ENCODE measurements around the gene APBB2.
A peak's percentile ranks its signal among the peaks of the same experiment; 100 is the strongest.

The APBB2 gene

GRCh38 chr4:41219421-41219950, 5.1 kb upstream of the APBB2 start:
- Histone ChIP-seq H3K4ac (ENCODE audit: low read depth in 1 of 2, low read length in 2 of 2) (no peak overlapping the region), H2BK15ac (ENCODE audit: low read depth, poor library complexity, severe bottlenecking) (no peak overlapping the region), H3K9me3 (ENCODE audit: control insufficient read depth, low read length) (no peaks in the 10 kb centered on the region), H3K4me3 (ENCODE audit: insufficient read depth in 1 of 2, low read depth in 1 of 2, low read length in 2 of 2) (no peak overlapping the region), H4K8ac (ENCODE audit: low read length) (no peak overlapping the region), H2BK12ac (ENCODE audit: low read length in 2 of 2) (no peak overlapping the region), H4K91ac (ENCODE audit: low read length) (no peak overlapping the region), H3K36me3 (ENCODE audit: control insufficient read depth in 1 of 2, insufficient read depth in 2 of 2, low read depth in 1 of 2, low read length in 2 of 2) (no peaks in the 10 kb centered on the region), H3K4me1 (ENCODE audit: control insufficient read depth, insufficient read depth, low read depth, low read length) (peaks cover 2% of the 10 kb centered on the region), H3K79me1 (replicated peaks; ENCODE audit: low read length, poor library complexity, severe bottlenecking) (peaks cover 1% of the 10 kb centered on the region), H3K14ac (ENCODE audit: low read length in 2 of 2) (no peak overlapping the region), H2BK5ac (ENCODE audit: low read depth, low read length, poor library complexity, severe bottlenecking) (no peak overlapping the region), H3K9ac (ENCODE audit: low read length) (no peak overlapping the region), H2AK5ac (ENCODE audit: low read length, severe bottlenecking) (no peak overlapping the region), H3K27ac (ENCODE audit: low read length, poor library complexity, severe bottlenecking) (no peak overlapping the region), H2AFZ (ENCODE audit: low read depth, low read length) (no peak overlapping the region), H3K23ac (ENCODE audit: low read length in 2 of 2) (no peak overlapping the region), H3K4me2 (ENCODE audit: low read length, poor library complexity, severe bottlenecking) (no peak overlapping the region), H3K27me3 (ENCODE audit: control insufficient read depth in 1 of 2, insufficient read depth in 1 of 2, low read length in 2 of 2) (no peaks in the 10 kb centered on the region), H3K18ac (ENCODE audit: low read depth in 1 of 2, low read length in 2 of 2) (no peak overlapping the region), H2BK120ac (ENCODE audit: low read depth, low read length) (no peak overlapping the region)
- DNase-seq: no peak
- WGBS: 91% methylated on average over 3 of the region's 3 CpGs

- H2AK5ac ChIP-seq (ENCODE audit: low read length, severe bottlenecking): no peak overlapping the region
- H3K4me1 ChIP-seq (ENCODE audit: control insufficient read depth, insufficient read depth, low read depth, low read length): peaks cover 2% of the 10 kb centered on the region
- H3K36me3 ChIP-seq (ENCODE audit: control insufficient read depth in 1 of 2, insufficient read depth in 2 of 2, low read depth in 1 of 2, low read length in 2 of 2): no peaks in the 10 kb centered on the region
- H4K8ac ChIP-seq (ENCODE audit: low read length): no peak overlapping the region
- no peak overlapping the region for H3K9ac ChIP-seq (ENCODE audit: low read length)
- H2BK120ac ChIP-seq (ENCODE audit: low read depth, low read length): no peak overlapping the region
- H2BK12ac ChIP-seq (ENCODE audit: low read length in 2 of 2): no peak overlapping the region
- DNase-seq: no peak
- H3K4me2 ChIP-seq (ENCODE audit: low read length, poor library complexity, severe bottlenecking): no peak overlapping the region
- no peak overlapping the region for H3K4ac ChIP-seq (ENCODE audit: low read depth in 1 of 2, low read length in 2 of 2)
- H3K27ac ChIP-seq (ENCODE audit: low read length, poor library complexity, severe bottlenecking): no peak overlapping the region
- H3K9me3 ChIP-seq (ENCODE audit: control insufficient read depth, low read length): no peaks in the 10 kb centered on the region
- no peak overlapping the region for H3K4me3 ChIP-seq (ENCODE audit: insufficient read depth in 1 of 2, low read depth in 1 of 2, low read length in 2 of 2)
- no peaks in the 10 kb centered on the region for H3K27me3 ChIP-seq (ENCODE audit: control insufficient read depth in 1 of 2, insufficient read depth in 1 of 2, low read length in 2 of 2)
- H2BK15ac ChIP-seq (ENCODE audit: low read depth, poor library complexity, severe bottlenecking): no peak overlapping the region
- H3K14ac ChIP-seq (ENCODE audit: low read length in 2 of 2): no peak overlapping the region
- H4K91ac ChIP-seq (ENCODE audit: low read length): no peak overlapping the region
- H3K79me1 ChIP-seq (replicated peaks; ENCODE audit: low read length, poor library complexity, severe bottlenecking): peaks cover 1% of the 10 kb centered on the region
- no peak overlapping the region for H2BK5ac ChIP-seq (ENCODE audit: low read depth, low read length, poor library complexity, severe bottlenecking)
- H2AFZ ChIP-seq (ENCODE audit: low read depth, low read length): no peak overlapping the region
- H3K23ac ChIP-seq (ENCODE audit: low read length in 2 of 2): no peak overlapping the region
- H3K18ac ChIP-seq (ENCODE audit: low read depth in 1 of 2, low read length in 2 of 2): no peak overlapping the region
- WGBS: 90% methylated on average over 3 of the region's 3 CpGs
Observed at GRCh38 chr4:41218703-41219102, 4.4 kb upstream of the APBB2 start.

DNA sequence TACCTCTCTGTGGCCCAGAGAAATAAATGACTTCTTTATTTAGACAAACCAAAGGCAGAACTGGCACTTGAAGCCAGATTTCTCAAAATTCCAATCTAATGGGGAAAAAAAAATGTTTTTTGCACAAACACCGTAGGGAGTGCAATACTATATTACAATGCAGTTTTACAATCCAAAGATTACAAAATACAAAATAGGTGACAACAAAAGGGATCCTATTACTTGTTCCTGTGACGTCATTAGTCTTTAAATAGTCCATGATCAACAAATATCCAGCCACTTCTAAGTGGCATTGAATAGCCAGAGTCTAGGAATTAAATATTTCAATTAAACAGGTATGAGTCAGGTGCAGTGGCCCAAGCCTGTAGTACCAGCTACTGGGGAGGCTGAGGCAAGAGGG, 3.0 kb upstream of the APBB2 start:
- no peak overlapping the region for H2BK12ac ChIP-seq (ENCODE audit: low read length in 2 of 2)
- H3K4me1 ChIP-seq (ENCODE audit: control insufficient read depth, insufficient read depth, low read depth, low read length): peaks cover 2% of the 10 kb centered on the region
- no peak overlapping the region for H4K91ac ChIP-seq (ENCODE audit: low read length)
- peak overlapping the region; percentile 89 for H3K9ac ChIP-seq (ENCODE audit: low read length)
- H3K9me3 ChIP-seq (ENCODE audit: control insufficient read depth, low read length): no peaks in the 10 kb centered on the region
- no peak overlapping the region for H3K14ac ChIP-seq (ENCODE audit: low read length in 2 of 2)
- H3K27me3 ChIP-seq (ENCODE audit: control insufficient read depth in 1 of 2, insufficient read depth in 1 of 2, low read length in 2 of 2): no peaks in the 10 kb centered on the region
- no peak overlapping the region for H4K8ac ChIP-seq (ENCODE audit: low read length)
- H3K4ac ChIP-seq (ENCODE audit: low read depth in 1 of 2, low read length in 2 of 2): no peak overlapping the region
- no peak overlapping the region for H2BK120ac ChIP-seq (ENCODE audit: low read depth, low read length)
- no peaks in the 10 kb centered on the region for H3K36me3 ChIP-seq (ENCODE audit: control insufficient read depth in 1 of 2, insufficient read depth in 2 of 2, low read depth in 1 of 2, low read length in 2 of 2)
- no peak for DNase-seq
- no peak overlapping the region for H2BK5ac ChIP-seq (ENCODE audit: low read depth, low read length, poor library complexity, severe bottlenecking)
- H2AFZ ChIP-seq (ENCODE audit: low read depth, low read length): no peak overlapping the region
- no peak overlapping the region for H2BK15ac ChIP-seq (ENCODE audit: low read depth, poor library complexity, severe bottlenecking)
- H2AK5ac ChIP-seq (ENCODE audit: low read length, severe bottlenecking): no peak overlapping the region
- H3K23ac ChIP-seq (ENCODE audit: low read length in 2 of 2): no peak overlapping the region
- WGBS: 100% methylated on average over 1 of the region's 2 CpGs
- no peak overlapping the region for H3K18ac ChIP-seq (ENCODE audit: low read depth in 1 of 2, low read length in 2 of 2)
- no peak overlapping the region for H3K4me2 ChIP-seq (ENCODE audit: low read length, poor library complexity, severe bottlenecking)
- no peak overlapping the region for H3K27ac ChIP-seq (ENCODE audit: low read length, poor library complexity, severe bottlenecking)
- peaks cover 1% of the 10 kb centered on the region for H3K79me1 ChIP-seq (replicated peaks; ENCODE audit: low read length, poor library complexity, severe bottlenecking)
- H3K4me3 ChIP-seq (ENCODE audit: insufficient read depth in 1 of 2, low read depth in 1 of 2, low read length in 2 of 2): no peak overlapping the region

- Histone ChIP-seq H3K36me3 (ENCODE audit: control insufficient read depth in 1 of 2, insufficient read depth in 2 of 2, low read depth in 1 of 2, low read length in 2 of 2) (no peaks in the 10 kb centered on the region), H4K91ac (ENCODE audit: low read length) (no peak overlapping the region), H3K9me3 (ENCODE audit: control insufficient read depth, low read length) (no peaks in the 10 kb centered on the region), H2BK120ac (ENCODE audit: low read depth, low read length) (peak overlapping the region; percentile 98), H3K9ac (ENCODE audit: low read length) (peak overlapping the region; percentile 89), H2BK12ac (ENCODE audit: low read length in 2 of 2) (no peak overlapping the region), H3K23ac (ENCODE audit: low read length in 2 of 2) (no peak overlapping the region), H3K27me3 (ENCODE audit: control insufficient read depth in 1 of 2, insufficient read depth in 1 of 2, low read length in 2 of 2) (no peaks in the 10 kb centered on the region), H3K18ac (ENCODE audit: low read depth in 1 of 2, low read length in 2 of 2) (no peak overlapping the region), H2BK15ac (ENCODE audit: low read depth, poor library complexity, severe bottlenecking) (no peak overlapping the region), H3K27ac (ENCODE audit: low read length, poor library complexity, severe bottlenecking) (peak overlapping the region; percentile 88), H4K8ac (ENCODE audit: low read length) (no peak overlapping the region), H3K14ac (ENCODE audit: low read length in 2 of 2) (no peak overlapping the region), H2AFZ (ENCODE audit: low read depth, low read length) (no peak overlapping the region), H2AK5ac (ENCODE audit: low read length, severe bottlenecking) (no peak overlapping the region), H3K4me1 (ENCODE audit: control insufficient read depth, insufficient read depth, low read depth, low read length) (peaks cover 2% of the 10 kb centered on the region), H3K79me1 (replicated peaks; ENCODE audit: low read length, poor library complexity, severe bottlenecking) (peaks cover 1% of the 10 kb centered on the region), H2BK5ac (ENCODE audit: low read depth, low read length, poor library complexity, severe bottlenecking) (no peak overlapping the region), H3K4me3 (ENCODE audit: insufficient read depth in 1 of 2, low read depth in 1 of 2, low read length in 2 of 2) (peak overlapping the region in 1 of 2 experiments; percentile 79), H3K4ac (ENCODE audit: low read depth in 1 of 2, low read length in 2 of 2) (no peak overlapping the region), H3K4me2 (ENCODE audit: low read length, poor library complexity, severe bottlenecking) (peak overlapping the region; percentile 51)
- no peak for DNase-seq
- WGBS: no CpG with 5 or more reads among the region's 2 CpGs
Observed at GRCh38 chr4:41217020-41217333, 2.6 kb upstream of the APBB2 start.

Measured in mesenchymal stem cell (in vitro differentiated cells and primary cell).